AG10803 (cell line): ENCODE results near the gene PDRG1.
"Not testable (repeated sequence)": the region's sequence is repeated elsewhere in the genome, so short reads cannot be mapped to it uniquely, and the experiment has no call there.

Experiments used
- DNase-seq: peaks from one replicate; pipeline ENCODE4 v3.0.0; 2010; ENCODE audit warnings: low read depth
- H3K4me3 ChIP-seq: 2 replicates; pipeline ENCODE4 v1.5.1; 2011; ENCODE audit warnings: mild to moderate bottlenecking, low read length, control low read depth
- TF ChIP-seq, protein P1 (sequence below): conservative IDR thresholded peaks from 2 replicates; pipeline ENCODE4 v1.5.1; 2011; ENCODE audit warnings: mild to moderate bottlenecking, low read length, control low read depth, inconsistent platforms

PDRG1 gene

DNA sequence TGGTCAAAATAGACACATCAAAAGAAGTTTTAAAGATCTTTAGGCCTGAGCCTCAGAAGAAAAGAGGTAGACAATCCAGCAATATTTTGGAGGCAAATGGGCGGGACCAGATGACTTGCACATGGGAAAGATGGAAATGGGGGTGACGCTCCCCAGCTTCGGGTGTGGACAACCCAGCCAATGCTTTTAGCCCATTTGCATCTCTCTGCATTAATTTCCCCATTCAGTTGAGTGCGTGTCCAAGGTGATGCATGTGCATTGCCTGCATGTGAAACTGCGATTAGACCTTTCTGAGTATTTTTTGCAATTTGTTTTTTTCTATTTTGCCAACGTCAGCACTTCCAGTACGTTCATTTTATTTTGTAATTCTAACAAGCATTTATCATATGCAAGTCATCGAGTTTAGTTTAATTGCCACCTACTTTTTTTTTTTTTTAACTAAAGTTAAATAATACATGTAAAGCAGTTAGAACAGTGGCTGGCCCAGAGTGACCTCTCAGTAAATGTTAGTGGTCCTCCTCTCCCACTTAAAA lies 24.2 kb downstream of the PDRG1 start:
- TF ChIP-seq, protein P1, sequence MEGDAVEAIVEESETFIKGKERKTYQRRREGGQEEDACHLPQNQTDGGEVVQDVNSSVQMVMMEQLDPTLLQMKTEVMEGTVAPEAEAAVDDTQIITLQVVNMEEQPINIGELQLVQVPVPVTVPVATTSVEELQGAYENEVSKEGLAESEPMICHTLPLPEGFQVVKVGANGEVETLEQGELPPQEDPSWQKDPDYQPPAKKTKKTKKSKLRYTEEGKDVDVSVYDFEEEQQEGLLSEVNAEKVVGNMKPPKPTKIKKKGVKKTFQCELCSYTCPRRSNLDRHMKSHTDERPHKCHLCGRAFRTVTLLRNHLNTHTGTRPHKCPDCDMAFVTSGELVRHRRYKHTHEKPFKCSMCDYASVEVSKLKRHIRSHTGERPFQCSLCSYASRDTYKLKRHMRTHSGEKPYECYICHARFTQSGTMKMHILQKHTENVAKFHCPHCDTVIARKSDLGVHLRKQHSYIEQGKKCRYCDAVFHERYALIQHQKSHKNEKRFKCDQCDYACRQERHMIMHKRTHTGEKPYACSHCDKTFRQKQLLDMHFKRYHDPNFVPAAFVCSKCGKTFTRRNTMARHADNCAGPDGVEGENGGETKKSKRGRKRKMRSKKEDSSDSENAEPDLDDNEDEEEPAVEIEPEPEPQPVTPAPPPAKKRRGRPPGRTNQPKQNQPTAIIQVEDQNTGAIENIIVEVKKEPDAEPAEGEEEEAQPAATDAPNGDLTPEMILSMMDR, result no peak
- H3K4me3 ChIP-seq, result no peak overlapping the region
- DNase-seq, result no peak

DNA sequence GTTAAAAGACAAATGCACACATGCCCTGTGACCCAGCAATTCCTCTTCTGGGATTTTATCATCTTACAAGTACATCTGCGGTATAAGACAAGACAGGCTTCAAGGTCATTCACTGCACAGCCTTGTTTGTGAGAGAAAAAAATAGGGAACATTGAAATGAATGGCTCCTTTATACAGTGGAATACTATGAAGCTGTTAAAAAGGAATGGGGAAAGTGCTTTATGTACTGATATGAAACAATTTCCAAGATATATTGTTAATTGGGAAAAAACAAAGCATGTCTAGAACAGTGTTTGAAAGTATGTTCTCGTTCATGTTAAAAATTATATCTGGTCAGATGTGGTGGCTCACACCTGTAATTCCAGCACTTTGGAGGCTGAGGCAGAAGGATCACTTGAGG lies 25.4 kb downstream of the PDRG1 start:
- DNase-seq, result no peak
- no peak overlapping the region for H3K4me3 ChIP-seq
- TF ChIP-seq, protein P1, result no peak

DNA sequence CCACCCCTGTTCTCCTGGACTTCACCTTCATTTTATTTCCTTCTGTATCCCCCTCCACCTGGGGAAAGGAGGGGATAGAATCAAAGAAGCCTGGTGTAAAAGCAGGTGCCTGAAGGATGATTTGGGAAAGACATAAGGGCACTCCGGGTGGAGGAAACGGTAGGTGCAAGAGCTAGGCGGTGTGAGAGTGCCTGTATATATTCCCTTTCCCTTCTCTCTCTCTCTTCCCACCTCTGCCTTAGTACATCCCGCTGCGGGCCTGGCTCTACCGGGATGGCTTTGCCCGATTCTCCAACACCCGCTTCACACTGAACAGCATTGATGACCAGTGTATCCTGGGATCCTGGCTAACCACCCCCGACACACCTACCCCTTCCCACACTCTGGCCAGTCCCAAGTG lies 26.2 kb downstream of the PDRG1 start:
- TF ChIP-seq, protein P1, result no peak
- H3K4me3 ChIP-seq, result no peak overlapping the region
- no peak for DNase-seq

DNA sequence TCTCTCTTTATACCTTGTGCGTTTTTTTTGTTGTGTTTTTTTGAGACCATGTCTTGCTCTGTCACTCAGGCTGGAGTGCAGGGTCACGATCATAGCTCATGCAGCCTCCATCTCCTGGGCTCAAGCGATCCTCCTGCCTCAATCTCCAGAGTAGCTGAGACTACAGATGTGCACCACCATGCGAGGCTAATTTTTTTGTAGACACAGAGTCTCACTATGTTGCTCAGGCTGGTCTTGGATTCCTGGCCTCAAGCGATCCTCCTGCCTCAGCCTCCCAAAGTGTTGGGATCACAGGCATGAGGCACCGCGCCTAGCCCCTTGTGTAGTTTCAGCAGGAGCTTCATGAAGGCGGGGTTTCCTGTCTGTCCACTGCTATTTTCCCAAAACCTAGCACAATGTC lies 27.3 kb downstream of the PDRG1 start:
- TF ChIP-seq, protein P1, result no peak
- H3K4me3 ChIP-seq, result no peak overlapping the region
- DNase-seq, result no peak

DNA sequence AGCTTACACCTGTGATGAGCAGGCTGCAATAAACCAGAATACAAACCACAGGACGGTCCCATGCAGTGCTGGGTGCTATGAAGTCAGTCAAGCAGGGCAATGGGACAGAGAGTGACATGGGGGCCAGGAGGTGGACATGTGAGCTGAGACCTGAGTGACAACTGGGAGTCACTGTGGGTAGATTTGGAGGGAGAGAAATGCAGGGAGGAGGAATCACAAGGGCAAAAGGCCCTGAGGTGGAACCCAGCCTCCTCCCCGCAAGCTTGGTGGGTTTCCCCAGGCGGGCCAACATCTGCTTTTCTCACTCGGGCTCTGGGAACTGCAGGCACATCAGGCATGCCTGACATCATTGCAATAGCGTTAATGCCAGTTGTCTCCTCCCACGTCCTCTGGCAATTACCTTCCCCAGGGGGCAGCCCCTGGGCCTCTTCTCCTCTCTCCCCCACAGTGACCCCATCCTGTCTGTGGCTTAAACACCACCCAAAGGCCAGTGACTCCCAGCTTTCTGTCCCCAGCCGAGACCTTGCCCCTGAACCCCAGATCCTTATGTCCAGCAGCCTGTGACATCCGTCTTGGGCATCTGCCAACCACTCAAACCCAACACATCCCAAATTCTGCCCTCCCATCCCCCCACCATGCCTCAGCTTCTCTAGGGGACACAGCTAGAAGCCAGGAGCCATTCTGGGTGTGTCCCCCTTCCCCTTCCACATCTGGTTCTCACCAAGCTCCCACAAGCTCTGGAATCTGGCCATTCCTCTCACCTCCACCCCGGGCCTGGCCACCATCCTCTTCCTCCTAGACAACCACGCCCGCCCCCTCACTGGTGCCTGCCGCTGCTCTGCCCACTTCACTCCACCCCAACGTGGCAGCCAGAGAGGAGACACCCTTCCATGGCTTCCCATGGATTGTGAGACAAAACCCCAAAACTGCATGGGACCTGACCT lies 28.2 kb downstream of the PDRG1 start:
- H3K4me3 ChIP-seq, result no peak overlapping the region
- TF ChIP-seq, protein P1, result no peak
- DNase-seq, result no peak

DNA sequence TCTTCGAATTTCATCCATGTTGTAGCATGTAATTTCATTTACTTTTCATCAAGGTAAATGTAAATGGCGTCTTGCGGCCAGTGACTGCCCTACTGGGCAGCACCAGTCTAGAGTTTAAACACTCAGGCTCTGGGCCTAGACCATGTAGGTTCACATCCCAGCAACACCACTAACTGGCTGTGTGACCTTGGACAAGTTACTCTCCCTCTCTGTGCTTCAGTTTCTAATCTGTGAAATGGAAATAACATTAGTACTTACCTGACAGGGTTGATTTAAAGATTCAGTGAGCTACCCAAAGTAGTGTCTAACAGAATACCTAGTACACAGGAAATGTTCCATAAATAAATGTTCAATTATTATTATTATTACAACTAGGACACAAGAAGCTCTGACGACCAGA lies 29.3 kb downstream of the PDRG1 start:
- H3K4me3 ChIP-seq, result no peak overlapping the region
- TF ChIP-seq, protein P1, result no peak
- DNase-seq, result no peak

DNA sequence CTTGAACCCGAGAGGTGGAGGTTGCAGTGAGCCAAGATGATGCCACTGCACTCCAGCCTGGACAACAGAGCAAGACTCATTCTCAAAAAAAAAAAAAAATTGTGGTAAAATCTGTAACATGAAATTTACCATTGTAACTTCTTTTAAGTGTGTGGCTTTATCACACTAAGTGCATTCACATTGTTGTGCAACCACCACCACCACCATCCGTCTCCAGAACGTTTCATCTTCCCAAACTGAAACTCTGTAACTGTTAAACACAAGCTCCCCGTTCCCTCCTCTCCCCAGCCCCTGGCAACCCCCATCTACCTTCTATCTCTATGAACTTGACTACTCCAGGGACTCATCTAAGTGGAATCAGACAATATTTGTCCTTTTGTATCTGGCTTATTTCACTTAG lies 29.7 kb downstream of the PDRG1 start:
- TF ChIP-seq, protein P1, result no peak
- no peak for DNase-seq
- H3K4me3 ChIP-seq, result no peak overlapping the region

DNA sequence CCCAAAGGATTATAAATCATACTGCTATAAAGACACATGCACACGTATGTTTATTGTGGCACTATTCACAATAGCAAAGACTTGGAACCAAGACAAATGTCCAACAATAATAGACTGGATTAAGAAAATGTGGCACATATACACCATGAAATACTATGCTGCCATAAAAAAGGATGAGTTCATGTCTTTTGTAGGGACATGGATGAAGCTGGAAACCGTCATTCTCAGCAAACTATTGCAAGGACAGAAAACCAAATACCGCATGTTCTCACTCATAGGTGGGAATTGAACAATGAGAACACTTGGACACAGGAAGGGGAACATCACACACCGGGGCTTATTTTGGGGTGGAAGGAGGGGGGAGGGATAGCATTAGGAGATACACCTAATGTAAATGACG lies 30.4 kb downstream of the PDRG1 start:
- not testable (repeated sequence) for H3K4me3 ChIP-seq, DNase-seq
